Fibroblast of mammary gland (primary cell): Measurements from ENCODE around the gene PITPNM1.

Experiments
- DNase-seq: peaks from one replicate; pipeline ENCODE4 v3.0.0-alpha.2; 2010; ENCODE audit warnings: low read depth
- H3K4me3 ChIP-seq: 2 replicates; pipeline ENCODE4 v1.5.1; 2011; ENCODE audit warnings: low read depth, mild to moderate bottlenecking, low read length, moderate library complexity; ENCODE audit not compliant: control insufficient read depth
- TF ChIP-seq, protein P1 (sequence below): conservative IDR thresholded peaks from 2 replicates; pipeline ENCODE4 v1.5.1; 2011; ENCODE audit warnings: low read depth, low read length, inconsistent platforms; ENCODE audit not compliant: control insufficient read depth, insufficient read depth

The PITPNM1 gene

DNA sequence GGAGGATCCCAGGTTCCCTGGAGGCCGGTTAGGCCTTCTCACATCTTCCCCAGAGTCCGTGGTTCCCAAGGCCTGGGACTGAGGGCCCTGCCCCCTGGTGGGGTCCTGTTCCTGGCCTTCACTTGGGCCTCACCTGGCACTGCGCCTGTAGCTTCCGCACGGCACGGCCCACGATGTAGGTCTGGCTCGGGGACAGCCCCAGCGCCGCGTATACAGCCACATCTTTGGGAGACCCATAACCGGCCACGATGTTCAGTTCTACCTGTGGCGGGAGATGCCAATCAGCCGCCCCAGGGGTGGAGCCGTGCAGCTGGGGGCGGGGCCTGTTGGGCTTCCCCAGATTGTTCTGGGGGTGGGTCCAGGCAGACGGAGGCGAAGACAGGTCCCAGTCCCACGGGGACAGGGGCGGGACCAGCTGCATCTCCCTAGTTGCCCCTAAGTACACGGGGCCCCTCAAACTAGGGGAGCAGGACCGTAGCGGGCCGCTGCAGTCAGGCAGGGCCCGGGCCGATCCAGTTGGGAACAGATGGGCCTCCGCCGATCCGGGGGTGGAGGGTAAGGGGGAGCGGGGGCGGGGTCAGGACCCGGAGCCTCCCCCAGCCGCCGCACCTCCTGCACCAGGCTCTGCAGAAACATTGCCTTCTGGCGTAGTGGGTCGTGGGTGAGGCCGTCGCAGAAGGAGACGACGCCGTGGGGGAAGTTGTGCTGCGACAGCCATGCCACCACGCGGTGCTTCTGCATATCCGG, 12.2 kb downstream of the PITPNM1 start:
- no peak overlapping the region for H3K4me3 ChIP-seq
- no peak for DNase-seq

DNA sequence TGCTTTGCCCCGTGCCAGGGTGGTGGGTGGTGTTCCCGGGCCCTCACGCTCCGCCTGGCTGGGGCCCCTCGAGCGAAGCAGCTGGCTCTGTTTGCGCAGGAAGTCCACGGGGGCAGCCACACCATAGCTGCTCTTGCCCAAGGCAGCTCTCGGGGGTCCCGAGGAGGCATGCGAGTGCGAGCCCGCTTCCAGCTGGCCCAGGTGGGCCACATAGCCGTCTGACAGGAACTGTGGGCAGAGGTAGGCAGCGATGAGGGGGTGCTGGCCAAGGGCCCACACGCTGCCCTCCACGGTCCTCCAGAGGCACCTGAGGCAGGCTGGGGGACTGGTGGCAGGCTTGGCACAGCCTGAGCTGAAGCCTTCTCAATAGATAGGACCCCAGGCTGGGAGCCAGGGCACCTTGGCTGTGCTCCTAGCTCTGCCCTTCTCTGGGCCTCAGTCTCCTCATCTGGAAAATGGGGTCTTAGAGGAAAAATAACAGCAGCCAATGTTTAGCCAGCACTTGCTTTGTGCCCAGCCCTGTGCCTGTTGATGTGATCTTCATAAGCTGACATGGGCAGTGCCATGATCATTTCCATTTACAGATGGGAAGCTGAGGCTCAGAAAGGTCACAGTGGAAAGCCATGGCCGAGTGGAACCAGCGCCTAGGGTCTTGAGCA, 13.0 kb downstream of the PITPNM1 start:
- no peak for DNase-seq
- TF ChIP-seq, protein P1, sequence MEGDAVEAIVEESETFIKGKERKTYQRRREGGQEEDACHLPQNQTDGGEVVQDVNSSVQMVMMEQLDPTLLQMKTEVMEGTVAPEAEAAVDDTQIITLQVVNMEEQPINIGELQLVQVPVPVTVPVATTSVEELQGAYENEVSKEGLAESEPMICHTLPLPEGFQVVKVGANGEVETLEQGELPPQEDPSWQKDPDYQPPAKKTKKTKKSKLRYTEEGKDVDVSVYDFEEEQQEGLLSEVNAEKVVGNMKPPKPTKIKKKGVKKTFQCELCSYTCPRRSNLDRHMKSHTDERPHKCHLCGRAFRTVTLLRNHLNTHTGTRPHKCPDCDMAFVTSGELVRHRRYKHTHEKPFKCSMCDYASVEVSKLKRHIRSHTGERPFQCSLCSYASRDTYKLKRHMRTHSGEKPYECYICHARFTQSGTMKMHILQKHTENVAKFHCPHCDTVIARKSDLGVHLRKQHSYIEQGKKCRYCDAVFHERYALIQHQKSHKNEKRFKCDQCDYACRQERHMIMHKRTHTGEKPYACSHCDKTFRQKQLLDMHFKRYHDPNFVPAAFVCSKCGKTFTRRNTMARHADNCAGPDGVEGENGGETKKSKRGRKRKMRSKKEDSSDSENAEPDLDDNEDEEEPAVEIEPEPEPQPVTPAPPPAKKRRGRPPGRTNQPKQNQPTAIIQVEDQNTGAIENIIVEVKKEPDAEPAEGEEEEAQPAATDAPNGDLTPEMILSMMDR, result no peak
- no peak overlapping the region for H3K4me3 ChIP-seq

More for the DNA sequence above, 12.2 kb downstream of the PITPNM1 start:
- TF ChIP-seq, protein P1, result no peak

DNA sequence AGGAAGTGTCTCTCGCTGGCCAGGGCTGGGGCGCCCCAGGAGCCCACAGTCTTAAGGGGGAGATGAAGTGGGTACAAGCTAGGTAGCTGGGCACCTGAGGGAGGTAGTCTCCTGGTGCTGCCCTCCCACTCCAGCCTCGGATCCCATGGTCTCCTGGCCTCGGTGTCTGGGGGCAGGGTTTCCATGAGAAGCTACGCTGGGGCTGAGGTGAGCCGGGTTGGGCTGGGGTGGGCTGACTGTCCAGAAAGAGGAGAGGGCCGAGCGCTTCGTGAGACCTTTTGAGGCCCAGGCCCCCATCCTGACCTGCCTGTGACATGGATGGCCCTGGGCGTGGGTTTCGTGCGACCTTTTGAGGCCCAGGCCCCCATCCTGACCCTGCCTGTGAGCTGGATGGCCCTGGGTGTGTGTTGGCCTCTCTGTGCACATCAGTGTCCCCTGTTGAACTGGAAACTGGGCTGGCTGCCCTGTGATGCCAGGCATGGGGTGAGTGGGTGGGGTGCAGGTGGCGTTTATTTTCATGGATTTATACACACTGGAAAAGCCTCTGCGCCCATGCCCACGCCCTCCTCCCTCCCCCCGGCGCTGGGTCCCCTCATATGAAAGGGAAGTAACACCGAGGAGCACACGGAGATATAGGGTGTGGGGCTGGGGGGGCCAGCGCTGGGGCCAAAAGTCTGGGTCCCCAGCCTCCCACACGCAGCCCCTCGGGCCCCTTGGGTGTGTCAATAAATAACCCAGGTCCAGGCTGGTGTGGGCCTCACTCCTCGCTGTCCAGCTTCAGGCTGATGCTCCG, 13.7 kb downstream of the PITPNM1 start:
- TF ChIP-seq, protein P1, result no peak
- H3K4me3 ChIP-seq, result no peak overlapping the region
- no peak for DNase-seq

DNA sequence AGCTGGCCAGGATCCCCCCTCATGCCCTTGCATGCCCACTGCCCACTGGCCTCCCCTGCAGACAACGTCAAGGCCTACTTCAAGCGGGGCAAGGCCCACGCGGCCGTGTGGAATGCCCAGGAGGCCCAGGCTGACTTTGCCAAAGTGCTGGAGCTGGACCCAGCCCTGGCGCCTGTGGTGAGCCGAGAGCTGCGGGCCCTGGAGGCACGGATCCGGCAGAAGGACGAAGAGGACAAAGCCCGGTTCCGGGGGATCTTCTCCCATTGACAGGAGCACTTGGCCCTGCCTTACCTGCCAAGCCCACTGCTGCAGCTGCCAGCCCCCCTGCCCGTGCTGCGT, 14.5 kb downstream of the PITPNM1 start:
- TF ChIP-seq, protein P1, result no peak
- no peak overlapping the region for H3K4me3 ChIP-seq
- no peak for DNase-seq

DNA sequence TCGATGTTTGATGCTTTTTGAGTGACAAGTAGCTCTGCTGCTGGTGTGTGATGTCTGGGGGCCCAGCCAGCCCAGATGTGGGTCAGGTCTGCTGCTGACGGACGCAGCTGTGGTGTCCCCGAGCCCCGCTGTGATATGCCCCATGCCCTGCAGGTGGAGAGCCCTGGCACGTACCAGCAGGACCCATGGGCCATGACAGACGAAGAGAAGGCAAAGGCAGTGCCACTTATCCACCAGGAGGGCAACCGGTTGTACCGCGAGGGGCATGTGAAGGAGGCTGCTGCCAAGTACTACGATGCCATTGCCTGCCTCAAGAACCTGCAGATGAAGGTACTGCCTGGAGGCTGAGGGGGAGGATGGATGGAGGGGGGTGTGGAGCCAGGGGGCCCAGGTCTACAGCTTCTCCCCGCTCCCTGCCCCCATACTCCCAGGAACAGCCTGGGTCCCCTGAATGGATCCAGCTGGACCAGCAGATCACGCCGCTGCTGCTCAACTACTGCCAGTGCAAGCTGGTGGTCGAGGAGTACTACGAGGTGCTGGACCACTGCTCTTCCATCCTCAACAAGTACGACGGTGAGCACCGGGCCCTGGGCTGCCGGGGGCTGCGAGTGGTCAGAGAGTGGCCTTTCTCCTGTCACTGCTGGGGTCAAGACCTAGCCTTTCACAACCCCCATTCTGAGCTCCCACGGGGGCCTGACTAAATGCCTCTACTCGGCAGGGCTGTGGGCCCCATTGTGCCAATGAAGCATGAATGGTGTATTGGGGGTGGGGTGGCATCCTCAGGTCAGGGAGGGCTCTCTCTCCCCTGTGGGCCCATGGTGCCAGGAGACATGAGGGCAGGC, 15.1 kb downstream of the PITPNM1 start:
- TF ChIP-seq, protein P1, result no peak
- H3K4me3 ChIP-seq, result no peak overlapping the region
- DNase-seq, result no peak
